AG09319 (cell line): ENCODE results near the gene ST6GAL1.

ENCODE experiments used
- DNase-seq: peaks from one replicate; pipeline ENCODE4 v3.0.0-alpha.2; 2010; ENCODE audit warnings: low read depth; ENCODE audit errors: extremely low read depth
- CTCF ChIP-seq: IDR thresholded peaks from 2 replicates; pipeline ENCODE4 v1.5.1; 2011; ENCODE audit warnings: low read depth, mild to moderate bottlenecking, inconsistent platforms, low read length, moderate library complexity

The ST6GAL1 gene

GRCh38 chr3:186980989-186981388, 50.7 kb downstream of the ST6GAL1 start:
- TF ChIP-seq CTCF: no peak
- no peak for DNase-seq

- no peak for DNase-seq
- no peak for TF ChIP-seq CTCF
Observed at GRCh38 chr3:186983659-186984058, 53.3 kb downstream of the ST6GAL1 start.

GRCh38 chr3:186984064-186984463, 53.7 kb downstream of the ST6GAL1 start:
- no peak for DNase-seq
- TF ChIP-seq CTCF: no peak

- no peak for DNase-seq
- TF ChIP-seq CTCF: no peak
Observed at GRCh38 chr3:186985661-186986364, 55.5 kb downstream of the ST6GAL1 start.

- DNase-seq: no peak
- TF ChIP-seq CTCF: no peak
Observed at GRCh38 chr3:186986406-186986805, 56.1 kb downstream of the ST6GAL1 start.

- no peak for DNase-seq
- no peak for TF ChIP-seq CTCF
Observed at GRCh38 chr3:186986816-186987215, 56.5 kb downstream of the ST6GAL1 start.

- no peak for TF ChIP-seq CTCF
- no peak for DNase-seq
Observed at GRCh38 chr3:186988806-186989205, 58.5 kb downstream of the ST6GAL1 start.
